ENCODE data around the gene CAPZB.

DNA sequence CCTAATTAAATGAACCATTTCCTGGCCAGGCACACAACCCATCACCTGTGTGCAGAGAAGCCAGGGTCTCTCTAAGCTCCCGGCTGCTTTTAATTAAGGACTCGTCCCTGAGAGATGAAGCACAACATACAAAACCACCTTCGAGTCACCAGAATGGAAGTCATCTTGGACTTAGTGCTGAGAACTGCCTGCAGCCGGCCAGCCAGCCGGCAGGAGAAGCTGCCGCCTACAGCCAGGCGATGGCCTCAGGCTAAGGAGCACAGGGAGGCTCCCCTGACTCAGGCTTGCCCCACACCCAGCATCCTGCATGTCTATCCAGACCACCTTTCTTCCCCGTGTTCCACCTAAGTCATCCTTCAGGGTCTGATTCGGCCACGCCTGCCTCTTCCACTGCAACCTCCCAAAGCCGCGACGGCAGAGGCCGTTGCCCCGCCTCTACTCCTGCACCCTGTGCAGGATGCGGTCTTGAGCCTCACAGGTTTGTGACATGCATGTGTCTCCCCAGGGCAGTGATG, 89.6 kb downstream of the CAPZB start:
- TF ChIP-seq POLR2A (IDR thresholded peaks at IDR 0.05): no peak
- TF ChIP-seq, protein P1, sequence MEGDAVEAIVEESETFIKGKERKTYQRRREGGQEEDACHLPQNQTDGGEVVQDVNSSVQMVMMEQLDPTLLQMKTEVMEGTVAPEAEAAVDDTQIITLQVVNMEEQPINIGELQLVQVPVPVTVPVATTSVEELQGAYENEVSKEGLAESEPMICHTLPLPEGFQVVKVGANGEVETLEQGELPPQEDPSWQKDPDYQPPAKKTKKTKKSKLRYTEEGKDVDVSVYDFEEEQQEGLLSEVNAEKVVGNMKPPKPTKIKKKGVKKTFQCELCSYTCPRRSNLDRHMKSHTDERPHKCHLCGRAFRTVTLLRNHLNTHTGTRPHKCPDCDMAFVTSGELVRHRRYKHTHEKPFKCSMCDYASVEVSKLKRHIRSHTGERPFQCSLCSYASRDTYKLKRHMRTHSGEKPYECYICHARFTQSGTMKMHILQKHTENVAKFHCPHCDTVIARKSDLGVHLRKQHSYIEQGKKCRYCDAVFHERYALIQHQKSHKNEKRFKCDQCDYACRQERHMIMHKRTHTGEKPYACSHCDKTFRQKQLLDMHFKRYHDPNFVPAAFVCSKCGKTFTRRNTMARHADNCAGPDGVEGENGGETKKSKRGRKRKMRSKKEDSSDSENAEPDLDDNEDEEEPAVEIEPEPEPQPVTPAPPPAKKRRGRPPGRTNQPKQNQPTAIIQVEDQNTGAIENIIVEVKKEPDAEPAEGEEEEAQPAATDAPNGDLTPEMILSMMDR (IDR thresholded peaks at IDR 0.05): no peak

All from lower leg skin (tissue), 3 donors.